Stimulated activated CD4-positive, alpha-beta T cell treated with anti-CD3 and anti-CD28 coated beads, Interleukin-15, amount 100 ng/mL, for 24 hours (primary cell): ENCODE data around the gene FBXL22.

Experiments
- DNase-seq: peaks from one replicate; pipeline ENCODE4 v3.0.0-alpha.2; 2020

Gene FBXL22

GRCh38 chr15:63597038-63597790, at the start of gene FBXL22:
Gene FBXL22 (plus strand): TSS chr15:63597387. CDS start chr15:63597393, 6 bp downstream.
- no peak for DNase-seq

GRCh38 chr15:63551400-63551799, 45.8 kb upstream of the FBXL22 start:
- DNase-seq, result no peak

- peak; percentile 27 for DNase-seq
These were observed 43.8 kb upstream of the FBXL22 start for GRCh38 chr15:63553388-63553791.

- no peak for DNase-seq
These were observed 42.8 kb upstream of the FBXL22 start for GRCh38 chr15:63554337-63554927.

- DNase-seq, result no peak
These were observed 41.7 kb upstream of the FBXL22 start for GRCh38 chr15:63555507-63555906.

GRCh38 chr15:63556246-63556645, 40.9 kb upstream of the FBXL22 start:
- DNase-seq, result no peak

GRCh38 chr15:63556736-63557135, 40.5 kb upstream of the FBXL22 start:
- DNase-seq, result no peak

GRCh38 chr15:63559753-63560152, 37.4 kb upstream of the FBXL22 start:
- DNase-seq, result no peak

GRCh38 chr15:63560741-63561448, 36.3 kb upstream of the FBXL22 start:
- peak; percentile 77 for DNase-seq

GRCh38 chr15:63564093-63564492, 33.1 kb upstream of the FBXL22 start:
- no peak for DNase-seq

GRCh38 chr15:63565536-63566186, 31.5 kb upstream of the FBXL22 start:
- no peak for DNase-seq

- DNase-seq, result no peak
These were observed 24.3 kb upstream of the FBXL22 start for GRCh38 chr15:63572749-63573464.

GRCh38 chr15:63573533-63573932, 23.7 kb upstream of the FBXL22 start:
- no peak for DNase-seq

GRCh38 chr15:63575312-63575711, 21.9 kb upstream of the FBXL22 start:
- DNase-seq, result no peak

- no peak for DNase-seq
These were observed 20.7 kb upstream of the FBXL22 start for GRCh38 chr15:63576441-63576840.

GRCh38 chr15:63582179-63582578, 15.0 kb upstream of the FBXL22 start:
- DNase-seq, result no peak

GRCh38 chr15:63582718-63583426, 14.3 kb upstream of the FBXL22 start:
- DNase-seq, result no peak

- DNase-seq, result no peak
These were observed 10.4 kb upstream of the FBXL22 start for GRCh38 chr15:63586790-63587189.

- no peak for DNase-seq
These were observed 9.7 kb upstream of the FBXL22 start for GRCh38 chr15:63587527-63587926.

GRCh38 chr15:63588826-63589225, 8.4 kb upstream of the FBXL22 start:
- no peak for DNase-seq

- DNase-seq, result peak; percentile 73
These were observed 3.2 kb upstream of the FBXL22 start for GRCh38 chr15:63593705-63594671.
